WTC11 (cell line): ENCODE measurements around the gene ARRDC1. TPM values are rescaled to one million over a fixed set of nuclear protein-coding genes. Genes with fewer than 3 reads are reported as not detected.

Experiments
- ATAC-seq: fragments of 200-7000 bp; cut with Tn5 transposase; 2 replicates; pipeline ENCODE4 v1.10.0; 2021; ENCODE audit warnings: mild to moderate bottlenecking, moderate library complexity
- CTCF ChIA-PET: fragments of 300-600 bp; sonication (Branson Sonifier 250); formaldehyde crosslinking; loops from one replicate; lab custom pipeline; 2021; ENCODE audit warnings: antibody characterized with exemption; lab: Charles Lee
- POLR2A ChIA-PET: fragments of 350-600 bp; sonication (Branson Sonifier 250); formaldehyde crosslinking; loops from one replicate; lab custom pipeline; 2021; ENCODE audit warnings: antibody characterized with exemption; lab: Charles Lee
- DNase-seq: peaks from one replicate; pipeline ENCODE4 v3.0.0; 2021; ENCODE audit warnings: low spot score
- H3K27ac Mint-ChIP-seq: 2 replicates; pipeline ENCODE4 v1.8.0; 2021; ENCODE audit warnings: mixed read lengths
- H3K27me3 Mint-ChIP-seq: 2 replicates; pipeline ENCODE4 v1.8.0; 2021; ENCODE audit warnings: low read depth, mild to moderate bottlenecking, moderate library complexity, mixed read lengths
- H3K36me3 Mint-ChIP-seq: 2 replicates; pipeline ENCODE4 v1.8.0; 2021; ENCODE audit warnings: mixed read lengths
- H3K4me1 Mint-ChIP-seq: 2 replicates; pipeline ENCODE4 v1.8.0; 2022; ENCODE audit warnings: mixed read lengths
- H3K4me3 Mint-ChIP-seq: 2 replicates; pipeline ENCODE4 v1.8.0; 2021; ENCODE audit warnings: mild to moderate bottlenecking, moderate library complexity, mixed read lengths
- H3K9me3 Mint-ChIP-seq: 2 replicates; pipeline ENCODE4 v1.8.0; 2021; ENCODE audit warnings: mixed read lengths
- ESRRA ChIP-seq: sonication (generic); formaldehyde crosslinking; IDR thresholded peaks from 2 replicates; pipeline ENCODE4 v1.8.1; 2022; ENCODE audit warnings: mild to moderate bottlenecking, missing genetic modification reagents, borderline replicate concordance
- GRHL2 ChIP-seq: fragments of 250-450 bp; sonication (Bioruptor Pico); IDR thresholded peaks from 2 replicates; pipeline ENCODE4 v1.8.0; 2022; ENCODE audit warnings: mild to moderate bottlenecking, moderate library complexity; ENCODE audit not compliant: insufficient replicate concordance, severe bottlenecking
- GTF2I ChIP-seq: fragments of 250-450 bp; sonication (Bioruptor Pico); conservative IDR thresholded peaks from 2 replicates; pipeline ENCODE4 v1.4.0; 2021; ENCODE audit warnings: mild to moderate bottlenecking
- IRF2 ChIP-seq: sonication (generic); formaldehyde crosslinking; IDR thresholded peaks from 2 replicates; pipeline ENCODE4 v1.8.0; 2022; ENCODE audit warnings: low read depth, missing genetic modification reagents, borderline replicate concordance
- JUN ChIP-seq: sonication (generic); formaldehyde crosslinking; IDR thresholded peaks from 2 replicates; pipeline ENCODE4 v1.8.0; 2023; ENCODE audit warnings: mild to moderate bottlenecking, missing genetic modification reagents
- KAT7 ChIP-seq: sonication (generic); formaldehyde crosslinking; IDR thresholded peaks from 2 replicates; pipeline ENCODE4 v1.8.1; 2023; ENCODE audit warnings: missing genetic modification reagents, mild to moderate bottlenecking, borderline replicate concordance
- MYBL2 ChIP-seq: sonication (generic); formaldehyde crosslinking; IDR thresholded peaks from 2 replicates; pipeline ENCODE4 v1.8.1; 2023; ENCODE audit warnings: mild to moderate bottlenecking, moderate library complexity, missing genetic modification reagents
- NFE2L1 ChIP-seq: sonication (generic); formaldehyde crosslinking; IDR thresholded peaks from 2 replicates; pipeline ENCODE4 v1.8.1; 2023; ENCODE audit warnings: missing genetic modification reagents
- NR1H2 ChIP-seq: sonication (generic); formaldehyde crosslinking; IDR thresholded peaks from 2 replicates; pipeline ENCODE4 v1.9.0; 2021; ENCODE audit warnings: mild to moderate bottlenecking, moderate library complexity, missing genetic modification reagents
- NR3C1 ChIP-seq: sonication (generic); formaldehyde crosslinking; conservative IDR thresholded peaks from 2 replicates; pipeline ENCODE4 v1.8.1; 2023; ENCODE audit warnings: low read depth, mild to moderate bottlenecking, missing genetic modification reagents
- OVOL2 ChIP-seq: fragments of 250-450 bp; sonication (Bioruptor Pico); IDR thresholded peaks from 2 replicates; pipeline ENCODE4 v1.9.0; 2021; ENCODE audit warnings: mild to moderate bottlenecking, borderline replicate concordance
- RELA ChIP-seq: sonication (generic); formaldehyde crosslinking; IDR thresholded peaks from 2 replicates; pipeline ENCODE4 v1.8.1; 2022; ENCODE audit warnings: missing genetic modification reagents, mild to moderate bottlenecking, borderline replicate concordance
- SMAD4 ChIP-seq: sonication (generic); formaldehyde crosslinking; IDR thresholded peaks from 2 replicates; pipeline ENCODE4 v1.8.0; 2022; ENCODE audit warnings: mild to moderate bottlenecking, missing genetic modification reagents
- TCF7 ChIP-seq: sonication (generic); formaldehyde crosslinking; IDR thresholded peaks from 2 replicates; pipeline ENCODE4 v1.8.0; 2022; ENCODE audit warnings: mild to moderate bottlenecking, low read depth, missing genetic modification reagents, moderate library complexity
- TP53 ChIP-seq: sonication (generic); formaldehyde crosslinking; IDR thresholded peaks from 2 replicates; pipeline ENCODE4 v1.8.1; 2023; ENCODE audit warnings: mild to moderate bottlenecking, missing genetic modification reagents
- ZNF416 ChIP-seq: fragments of 250-450 bp; sonication (Bioruptor Pico); IDR thresholded peaks from 2 replicates; pipeline ENCODE4 v1.9.0; 2021; ENCODE audit warnings: mild to moderate bottlenecking, inconsistent platforms
- ZNF671 ChIP-seq: fragments of 250-450 bp; sonication (Bioruptor Pico); IDR thresholded peaks from 2 replicates; pipeline ENCODE4 v1.8.0; 2021; ENCODE audit warnings: mild to moderate bottlenecking
- total RNA-seq: library from RNA; stranded (reverse); gene quantifications from 3 replicates; pipeline ENCODE4 v1.2.3, GENCODE V29; 2021
- TF ChIP-seq, protein P1 (sequence below): sonication (generic); formaldehyde crosslinking; IDR thresholded peaks from 2 replicates; pipeline ENCODE4 v1.8.1; 2023; ENCODE audit warnings: mild to moderate bottlenecking, moderate library complexity, missing genetic modification reagents
- TF ChIP-seq, protein P2 (sequence below): sonication (generic); formaldehyde crosslinking; IDR thresholded peaks from 2 replicates; pipeline ENCODE4 v1.8.0; 2022; ENCODE audit warnings: mild to moderate bottlenecking, missing genetic modification reagents
- TF ChIP-seq, protein P3 (sequence below): fragments of 250-450 bp; sonication (Bioruptor Pico); IDR thresholded peaks from 2 replicates; pipeline ENCODE4 v1.8.0; 2021; ENCODE audit warnings: mild to moderate bottlenecking
- TF ChIP-seq, protein P4 (sequence below): sonication (generic); formaldehyde crosslinking; IDR thresholded peaks from 2 replicates; pipeline ENCODE4 v1.8.1; 2023; ENCODE audit warnings: mild to moderate bottlenecking, missing genetic modification reagents
- TF ChIP-seq, protein P5 (sequence below): sonication (generic); formaldehyde crosslinking; IDR thresholded peaks from 2 replicates; pipeline ENCODE4 v1.8.1; 2023; ENCODE audit warnings: mild to moderate bottlenecking, missing genetic modification reagents, moderate library complexity
- TF ChIP-seq, protein P6 (sequence below): sonication (generic); formaldehyde crosslinking; conservative IDR thresholded peaks from 2 replicates; pipeline ENCODE4 v1.8.1; 2022; ENCODE audit warnings: mild to moderate bottlenecking, missing genetic modification reagents

The ARRDC1 gene
- total RNA-seq, 1 experiment from 2014 or later, result 41.3 TPM

DNA sequence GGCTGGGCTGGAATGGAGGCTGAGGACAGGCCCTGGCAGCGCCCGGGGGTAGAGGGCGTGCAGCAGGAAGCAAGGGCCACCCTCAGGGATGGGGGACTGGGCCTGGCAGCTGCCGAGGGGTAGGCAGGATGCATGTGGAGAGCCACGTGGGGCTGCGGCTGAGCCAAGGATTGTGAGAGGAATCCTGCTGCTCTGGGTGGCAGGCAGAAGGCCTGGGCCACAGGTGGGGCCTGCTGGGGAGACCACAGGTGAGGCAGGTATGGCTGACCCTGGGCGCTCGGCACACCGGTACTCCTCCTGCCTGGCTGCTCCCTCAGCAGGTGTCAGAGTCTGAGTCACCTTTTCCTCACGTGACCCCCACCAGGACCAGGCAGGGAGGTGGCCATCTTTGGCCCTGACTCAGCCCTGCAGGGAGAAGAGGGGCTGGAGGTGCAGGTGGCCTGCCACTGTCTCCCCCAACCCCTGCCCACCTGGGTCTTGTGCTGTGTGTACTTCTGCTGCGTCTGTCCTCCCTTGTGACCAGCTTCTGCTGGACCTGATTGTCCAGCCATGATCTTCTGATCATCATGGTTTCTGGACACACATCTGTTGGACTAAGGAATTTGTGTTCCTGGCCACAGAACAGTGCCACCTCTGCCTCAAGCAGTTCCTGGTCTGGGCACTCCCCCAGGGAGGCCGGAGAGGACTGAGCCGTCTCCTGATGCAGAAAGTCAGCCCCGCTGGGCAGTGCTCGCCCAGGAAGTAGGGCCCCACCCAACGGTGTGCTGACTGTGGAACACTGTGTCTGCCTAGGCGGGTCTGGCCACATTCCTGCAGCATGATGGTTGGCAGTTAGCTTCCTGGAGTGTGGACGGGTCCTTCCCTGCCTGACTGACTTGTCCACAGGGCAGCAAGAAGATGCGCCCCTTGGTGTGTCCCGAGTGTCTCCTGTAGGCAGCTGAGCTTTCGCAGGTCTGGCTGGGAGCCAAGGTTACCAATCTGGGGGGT is 6.4 kb downstream of the ARRDC1 start (continued):
- TF ChIP-seq MYBL2 (CRISPR knock-in tag), result no peak
- no peak for TF ChIP-seq NFE2L1 (CRISPR knock-in tag)
- TF ChIP-seq, protein P1, sequence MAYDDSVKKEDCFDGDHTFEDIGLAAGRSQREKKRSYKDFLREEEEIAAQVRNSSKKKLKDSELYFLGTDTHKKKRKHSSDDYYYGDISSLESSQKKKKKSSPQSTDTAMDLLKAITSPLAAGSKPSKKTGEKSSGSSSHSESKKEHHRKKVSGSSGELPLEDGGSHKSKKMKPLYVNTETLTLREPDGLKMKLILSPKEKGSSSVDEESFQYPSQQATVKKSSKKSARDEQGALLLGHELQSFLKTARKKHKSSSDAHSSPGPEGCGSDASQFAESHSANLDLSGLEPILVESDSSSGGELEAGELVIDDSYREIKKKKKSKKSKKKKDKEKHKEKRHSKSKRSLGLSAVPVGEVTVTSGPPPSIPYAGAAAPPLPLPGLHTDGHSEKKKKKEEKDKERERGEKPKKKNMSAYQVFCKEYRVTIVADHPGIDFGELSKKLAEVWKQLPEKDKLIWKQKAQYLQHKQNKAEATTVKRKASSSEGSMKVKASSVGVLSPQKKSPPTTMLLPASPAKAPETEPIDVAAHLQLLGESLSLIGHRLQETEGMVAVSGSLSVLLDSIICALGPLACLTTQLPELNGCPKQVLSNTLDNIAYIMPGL, result no peak
- no peak for TF ChIP-seq JUN (CRISPR knock-in tag)

DNA sequence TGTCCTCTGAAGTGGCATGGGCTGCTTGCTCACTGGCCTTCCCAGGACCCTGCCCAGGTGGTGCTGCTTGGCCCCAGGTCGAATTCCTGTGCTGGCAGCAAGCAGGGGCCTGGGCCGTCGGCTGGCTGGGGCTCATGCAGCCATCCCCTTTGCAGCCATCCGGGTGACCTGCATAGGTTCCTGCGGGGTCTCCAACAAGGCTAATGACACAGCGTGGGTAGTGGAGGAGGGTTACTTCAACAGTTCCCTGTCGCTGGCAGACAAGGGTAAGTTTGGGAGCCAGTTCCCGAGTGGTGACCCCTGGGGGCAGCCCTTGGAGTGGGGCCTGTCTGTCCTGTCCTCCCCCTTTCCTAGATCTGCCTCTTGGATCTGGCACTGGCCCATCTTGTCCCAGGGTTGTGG is 7.3 kb downstream of the ARRDC1 start:
- DNase-seq (no peak), ATAC-seq (no peak)
- H3K4me1 Mint-ChIP-seq, result peaks cover 18% of the 10 kb centered on the region
- ChIA-PET POLR2A (interaction anchor here (0.6 kb wide), 1 partner anchor 13 kb away, joined by 4 read pairs; no protein-coding TSS in a partner anchor), CTCF (interaction anchor here (2.1 kb wide), 1 partner anchor 31 kb away, joined by 8 read pairs; no protein-coding TSS in a partner anchor)
- TF ChIP-seq, protein P2, sequence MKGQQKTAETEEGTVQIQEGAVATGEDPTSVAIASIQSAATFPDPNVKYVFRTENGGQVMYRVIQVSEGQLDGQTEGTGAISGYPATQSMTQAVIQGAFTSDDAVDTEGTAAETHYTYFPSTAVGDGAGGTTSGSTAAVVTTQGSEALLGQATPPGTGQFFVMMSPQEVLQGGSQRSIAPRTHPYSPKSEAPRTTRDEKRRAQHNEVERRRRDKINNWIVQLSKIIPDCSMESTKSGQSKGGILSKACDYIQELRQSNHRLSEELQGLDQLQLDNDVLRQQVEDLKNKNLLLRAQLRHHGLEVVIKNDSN (CRISPR knock-in tag), result no peak
- TF ChIP-seq TP53 (no peak), IRF2 (CRISPR knock-in tag) (no peak), ESRRA (no peak), GRHL2 (CRISPR knock-in tag) (no peak), RELA (CRISPR knock-in tag) (no peak), NR3C1 (CRISPR knock-in tag) (no peak), NR1H2 (CRISPR knock-in tag) (no peak), SMAD4 (CRISPR knock-in tag) (no peak), KAT7 (CRISPR knock-in tag) (no peak), TCF7 (CRISPR knock-in tag) (no peak), OVOL2 (CRISPR knock-in tag) (no peak), ZNF671 (CRISPR knock-in tag) (no peak), ZNF416 (no peak), GTF2I (CRISPR knock-in tag) (no peak)
- TF ChIP-seq, protein P3, sequence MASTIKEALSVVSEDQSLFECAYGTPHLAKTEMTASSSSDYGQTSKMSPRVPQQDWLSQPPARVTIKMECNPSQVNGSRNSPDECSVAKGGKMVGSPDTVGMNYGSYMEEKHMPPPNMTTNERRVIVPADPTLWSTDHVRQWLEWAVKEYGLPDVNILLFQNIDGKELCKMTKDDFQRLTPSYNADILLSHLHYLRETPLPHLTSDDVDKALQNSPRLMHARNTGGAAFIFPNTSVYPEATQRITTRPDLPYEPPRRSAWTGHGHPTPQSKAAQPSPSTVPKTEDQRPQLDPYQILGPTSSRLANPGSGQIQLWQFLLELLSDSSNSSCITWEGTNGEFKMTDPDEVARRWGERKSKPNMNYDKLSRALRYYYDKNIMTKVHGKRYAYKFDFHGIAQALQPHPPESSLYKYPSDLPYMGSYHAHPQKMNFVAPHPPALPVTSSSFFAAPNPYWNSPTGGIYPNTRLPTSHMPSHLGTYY (CRISPR knock-in tag), result no peak
- TF ChIP-seq, protein P4, sequence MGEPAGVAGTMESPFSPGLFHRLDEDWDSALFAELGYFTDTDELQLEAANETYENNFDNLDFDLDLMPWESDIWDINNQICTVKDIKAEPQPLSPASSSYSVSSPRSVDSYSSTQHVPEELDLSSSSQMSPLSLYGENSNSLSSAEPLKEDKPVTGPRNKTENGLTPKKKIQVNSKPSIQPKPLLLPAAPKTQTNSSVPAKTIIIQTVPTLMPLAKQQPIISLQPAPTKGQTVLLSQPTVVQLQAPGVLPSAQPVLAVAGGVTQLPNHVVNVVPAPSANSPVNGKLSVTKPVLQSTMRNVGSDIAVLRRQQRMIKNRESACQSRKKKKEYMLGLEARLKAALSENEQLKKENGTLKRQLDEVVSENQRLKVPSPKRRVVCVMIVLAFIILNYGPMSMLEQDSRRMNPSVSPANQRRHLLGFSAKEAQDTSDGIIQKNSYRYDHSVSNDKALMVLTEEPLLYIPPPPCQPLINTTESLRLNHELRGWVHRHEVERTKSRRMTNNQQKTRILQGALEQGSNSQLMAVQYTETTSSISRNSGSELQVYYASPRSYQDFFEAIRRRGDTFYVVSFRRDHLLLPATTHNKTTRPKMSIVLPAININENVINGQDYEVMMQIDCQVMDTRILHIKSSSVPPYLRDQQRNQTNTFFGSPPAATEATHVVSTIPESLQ, result no peak
- TF ChIP-seq, protein P5, sequence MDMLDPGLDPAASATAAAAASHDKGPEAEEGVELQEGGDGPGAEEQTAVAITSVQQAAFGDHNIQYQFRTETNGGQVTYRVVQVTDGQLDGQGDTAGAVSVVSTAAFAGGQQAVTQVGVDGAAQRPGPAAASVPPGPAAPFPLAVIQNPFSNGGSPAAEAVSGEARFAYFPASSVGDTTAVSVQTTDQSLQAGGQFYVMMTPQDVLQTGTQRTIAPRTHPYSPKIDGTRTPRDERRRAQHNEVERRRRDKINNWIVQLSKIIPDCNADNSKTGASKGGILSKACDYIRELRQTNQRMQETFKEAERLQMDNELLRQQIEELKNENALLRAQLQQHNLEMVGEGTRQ, result no peak
- TF ChIP-seq, protein P6, sequence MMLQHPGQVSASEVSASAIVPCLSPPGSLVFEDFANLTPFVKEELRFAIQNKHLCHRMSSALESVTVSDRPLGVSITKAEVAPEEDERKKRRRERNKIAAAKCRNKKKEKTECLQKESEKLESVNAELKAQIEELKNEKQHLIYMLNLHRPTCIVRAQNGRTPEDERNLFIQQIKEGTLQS (CRISPR knock-in tag), result no peak
- TF ChIP-seq, all 79 proteins: peak for 0
- H3K27me3 Mint-ChIP-seq, result no peaks in the 10 kb centered on the region
- H3K36me3 Mint-ChIP-seq, result peaks cover 11% of the 10 kb centered on the region
- no peaks in the 10 kb centered on the region for H3K9me3 Mint-ChIP-seq
- H3K4me3 Mint-ChIP-seq, result no peak overlapping the region
- peak overlapping the region; percentile 45; the same call in 1 of the 2 replicates for H3K27ac Mint-ChIP-seq
